ENCODE results near the gene CHCHD10.
A peak's percentile ranks its signal among the peaks of the same experiment; 100 is the strongest.
"Not testable (repeated sequence)": the region's sequence is repeated elsewhere in the genome, so short reads cannot be mapped to it uniquely, and the experiment has no call there.

CHCHD10 gene

GRCh38 chr22:23745791-23746190 lies 22.0 kb downstream of the CHCHD10 start:
- DNase-seq: no peak

DNA sequence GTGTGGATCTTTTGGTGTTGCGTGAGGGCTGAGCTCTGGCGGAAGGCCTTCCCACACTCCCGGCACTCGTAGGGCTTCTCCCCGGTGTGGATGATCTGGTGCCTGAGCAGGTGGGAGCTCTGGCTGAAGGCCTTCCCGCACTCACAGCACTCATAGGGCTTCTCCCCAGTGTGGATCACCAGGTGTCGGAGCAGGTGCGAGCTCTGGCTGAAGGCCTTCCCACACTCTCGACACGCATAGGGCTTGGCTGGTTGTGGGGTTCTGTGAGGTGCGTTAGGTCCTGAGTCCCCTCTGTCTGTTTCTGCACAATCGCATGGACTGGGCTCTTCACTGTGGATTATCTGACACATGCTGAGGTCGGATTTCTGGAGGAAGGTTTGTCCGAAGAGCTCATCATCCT lies 23.3 kb downstream of the CHCHD10 start:
- DNase-seq: no peak

DNA sequence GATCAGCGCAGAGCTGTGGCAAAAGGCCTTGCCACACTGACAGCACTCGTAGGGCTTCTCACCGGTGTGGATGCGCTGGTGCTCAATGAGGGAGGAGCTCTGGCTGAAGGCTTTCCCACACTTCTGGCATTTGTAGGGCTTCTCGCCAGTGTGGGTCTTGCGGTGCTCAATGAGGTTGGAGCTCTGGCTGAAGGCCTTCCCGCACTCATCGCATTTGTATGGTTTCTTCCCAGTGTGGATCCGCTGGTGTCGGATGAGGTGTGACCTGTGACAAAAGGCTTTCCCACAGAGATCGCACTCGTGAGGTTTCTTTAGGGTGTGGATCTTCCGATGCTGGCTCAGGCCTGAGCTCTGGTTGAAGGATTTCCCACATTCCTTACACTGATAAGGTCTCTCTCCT lies 23.8 kb downstream of the CHCHD10 start:
- no peak for DNase-seq

DNA sequence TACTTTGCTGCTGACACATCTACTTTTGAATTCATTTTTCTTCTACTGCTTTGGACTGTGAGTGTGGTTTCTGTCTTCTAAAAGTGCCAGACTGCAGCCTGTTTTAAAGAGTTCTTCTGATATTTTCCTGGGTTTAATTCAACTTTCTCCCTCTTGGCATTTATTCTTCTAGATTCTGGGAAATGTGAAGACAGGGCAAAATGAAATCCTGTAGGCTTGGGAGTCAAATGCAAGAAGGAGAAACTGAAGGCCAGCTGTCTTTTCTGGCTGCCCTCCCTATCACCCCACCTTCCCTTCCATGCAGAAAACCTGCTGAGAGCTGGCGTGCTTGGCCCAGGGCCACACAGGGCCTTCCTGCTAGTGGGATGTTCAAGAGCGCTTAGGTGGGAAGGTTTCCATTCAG lies 24.5 kb downstream of the CHCHD10 start:
- DNase-seq: no peak

DNA sequence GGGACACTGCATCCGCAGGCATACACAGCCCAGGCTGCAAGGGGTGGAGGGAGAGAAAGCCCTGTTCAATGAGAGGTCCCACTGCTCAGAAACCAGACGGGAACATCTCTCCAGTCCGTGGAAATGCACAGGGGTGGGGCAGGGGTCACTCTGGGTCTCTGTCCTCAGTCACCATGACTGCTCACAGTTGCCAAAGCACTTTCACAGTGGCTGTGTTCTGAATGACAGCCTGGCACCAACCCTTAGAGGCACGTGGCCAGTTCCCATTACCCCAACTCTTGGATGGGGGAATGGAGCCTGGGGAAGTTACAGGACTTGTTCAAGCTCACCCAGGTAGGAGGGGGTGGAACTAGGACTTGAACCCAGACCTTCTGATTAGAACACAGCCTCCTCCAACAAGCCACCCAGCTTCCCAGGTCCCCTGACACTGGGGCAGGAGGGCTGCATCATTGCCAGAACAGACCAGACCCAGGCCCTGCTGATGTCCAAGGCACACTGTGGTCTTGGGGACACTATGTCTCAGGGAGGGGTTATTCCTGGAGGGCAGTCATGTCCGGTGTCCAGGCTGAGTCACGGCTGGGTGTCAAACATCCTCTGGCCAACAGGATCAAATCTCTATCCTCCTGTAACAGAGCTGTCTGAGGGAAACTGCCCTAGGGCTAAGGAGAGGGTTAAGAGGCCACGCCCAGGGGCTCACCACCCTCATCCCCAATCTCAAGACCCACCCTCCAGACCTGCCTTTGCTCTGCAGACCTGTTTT lies 25.1 kb downstream of the CHCHD10 start:
- no peak for DNase-seq

GRCh38 chr22:23737696-23738095 lies 30.1 kb downstream of the CHCHD10 start:
- no peak for DNase-seq

GRCh38 chr22:23728108-23728507 lies 39.7 kb downstream of the CHCHD10 start:
- DNase-seq: not testable (repeated sequence)

DNA sequence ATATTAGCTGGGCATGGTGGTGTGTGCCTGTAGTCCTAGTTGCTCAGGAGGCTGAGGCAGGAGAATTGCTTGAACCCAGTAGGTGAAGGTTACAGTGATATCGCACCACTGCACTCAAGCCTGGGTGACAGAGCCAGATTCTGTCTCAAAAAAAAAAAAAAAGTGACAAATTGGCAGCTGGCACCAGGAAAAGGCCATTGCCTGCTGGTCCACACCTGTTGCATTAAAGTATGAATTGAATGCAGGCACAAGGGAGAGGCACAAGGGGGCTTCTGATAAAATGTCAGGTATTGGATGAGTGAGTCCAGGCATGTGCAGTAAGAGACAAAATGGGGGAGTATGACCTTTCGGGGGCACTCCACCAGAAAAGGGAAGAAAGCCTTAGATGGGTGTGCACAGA lies 45.0 kb downstream of the CHCHD10 start:
- DNase-seq: no peak

DNA sequence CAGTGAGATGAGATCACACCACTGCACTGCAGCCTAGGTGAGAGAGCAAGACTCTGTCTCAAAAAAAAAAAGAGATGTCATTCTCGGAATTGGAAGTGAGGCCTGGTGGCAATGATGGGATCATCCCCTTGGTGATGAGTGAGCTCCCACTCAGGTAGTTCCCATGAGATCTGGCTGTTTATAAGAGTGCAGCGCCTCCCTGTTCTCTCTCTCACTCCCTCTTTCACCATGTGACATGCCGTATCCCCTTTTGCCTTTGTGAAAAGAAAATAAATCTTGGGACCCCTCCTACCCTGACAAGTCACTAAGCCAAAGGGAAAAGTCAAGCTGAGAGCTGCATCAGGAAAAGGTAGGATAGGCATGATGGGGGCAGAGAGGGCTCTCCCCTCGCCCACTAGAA lies 45.6 kb downstream of the CHCHD10 start:
- no peak for DNase-seq

- DNase-seq: no peak
These were observed 46.9 kb downstream of the CHCHD10 start for GRCh38 chr22:23720855-23721254.

DNA sequence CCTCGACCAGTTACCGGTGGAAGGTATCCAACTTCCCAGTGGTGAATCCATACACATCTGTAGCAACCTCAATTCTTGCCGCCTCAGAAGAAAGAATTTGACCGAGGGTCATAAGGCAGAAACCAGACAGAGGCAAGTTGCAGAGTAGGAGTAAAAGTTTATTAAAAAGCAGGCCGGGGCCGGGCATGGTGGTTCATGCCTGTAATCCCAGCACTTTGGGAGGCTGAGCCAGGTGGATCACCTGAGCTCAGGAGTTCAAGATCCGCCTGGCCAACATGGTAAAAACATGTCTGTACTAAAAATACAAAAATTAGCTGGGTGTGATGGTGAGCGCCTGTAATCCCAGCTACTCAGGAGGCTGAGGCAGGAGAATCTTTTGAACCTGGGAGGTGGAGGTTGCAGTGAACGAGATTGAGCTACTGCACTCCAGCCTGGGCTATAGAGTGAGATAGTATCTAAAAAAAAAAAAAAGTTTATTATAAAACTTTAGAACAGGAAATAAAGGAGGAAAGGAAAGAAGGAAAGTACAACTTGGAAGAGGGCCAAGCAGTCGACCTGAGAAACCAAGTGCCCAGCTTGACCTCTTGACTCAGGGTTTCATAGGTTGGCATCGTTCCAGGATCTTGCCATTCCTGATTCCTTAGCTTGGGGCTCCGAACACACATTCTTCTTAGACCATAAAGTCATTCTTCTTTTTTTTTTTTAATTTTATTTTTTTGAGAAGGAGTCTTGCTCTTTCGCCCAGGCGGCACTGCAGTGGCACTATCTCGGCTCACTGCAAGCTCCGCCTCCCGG lies 49.2 kb downstream of the CHCHD10 start:
- no peak for DNase-seq

GRCh38 chr22:23716811-23717801 lies 50.7 kb downstream of the CHCHD10 start:
- DNase-seq: peak; percentile 89

Measured in fibroblast of skin of scalp (primary cell).